Esophagus squamous epithelium (tissue), 5 donors: ENCODE data around the gene RRBP1. TPM values are rescaled to one million over a fixed set of nuclear protein-coding genes. Genes with fewer than 3 reads are reported as not detected.
A peak's percentile ranks its signal among the peaks of the same experiment; 100 is the strongest.

Source experiments
- DNase-seq: peaks from one replicate; lab custom pipeline; 2025; lab: John Stamatoyannopoulos, UW
- H3K27ac ChIP-seq, 4 donors: fragments of 200-600 bp; sonication (generic); one replicate each; pipeline ENCODE4 v1.5.1; 2016 to 2019; ENCODE audit warnings: mild to moderate bottlenecking in 1 of 4
- H3K27me3 ChIP-seq, 4 donors: fragments of 200-600 bp; sonication (generic); 1 replicate in 3 of 4; 2 replicates in 1 of 4; pipeline versions ENCODE4 v1.5.1 to v1.6.0; 2017 to 2021; ENCODE audit warnings: antibody characterized with exemption in 1 of 4
- H3K36me3 ChIP-seq, 3 donors: fragments of 200-600 bp; sonication (generic); one replicate each; pipeline ENCODE4 v1.5.1; 2016 to 2019
- H3K4me1 ChIP-seq, 3 donors: fragments of 200-600 bp; sonication (generic); one replicate each; pipeline ENCODE4 v1.5.1; 2017 to 2019
- H3K4me3 ChIP-seq, 4 donors: fragments of 200-600 bp; sonication (generic); 1 replicate in 3 of 4; 2 replicates in 1 of 4; pipeline ENCODE4 v1.5.1; 2016 to 2019; ENCODE audit warnings: mild to moderate bottlenecking in 2 of 4, moderate library complexity in 1 of 4
- H3K9me3 ChIP-seq, 3 donors: fragments of 200-600 bp; sonication (generic); one replicate each; pipeline ENCODE4 v1.5.1; 2016 to 2019
- POLR2A ChIP-seq, 4 donors: fragments of 450-650 bp; IDR thresholded peaks; one replicate each; pipeline ENCODE4 v1.6.1; 2017; ENCODE audit warnings: antibody characterized with exemption in 4 of 4, mild to moderate bottlenecking in 4 of 4, moderate library complexity in 3 of 4
- WGBS, 2 donors: methylation state at CpG; one replicate each; pipeline ENCODE4 v1.1.5; 2018; 5-methylcytosine and 5-hydroxymethylcytosine counted together
- intact Hi-C: fragments of 100-400 bp; cut with DNase I; formaldehyde crosslinking; loops from one replicate; pipeline ENCODE4 v1.15.0; 2022
- total RNA-seq, 4 donors: library from RNA; depleted of rRNA; stranded (reverse); fragments of >200 nt; gene quantifications; one replicate each; pipeline ENCODE4 v1.1.0, GENCODE V29; 2016
- TF ChIP-seq, protein P1 (sequence below), 6 experiments: fragments of 450-650 bp in 4 of 6; fragments of 200-600 bp in 2 of 6; sonication (generic) in 2 of 6; IDR thresholded peaks; one replicate each; pipeline ENCODE4 v1.5.1; 2016 to 2019; ENCODE audit warnings: antibody characterized with exemption in 6 of 6, mild to moderate bottlenecking in 4 of 6, moderate library complexity in 4 of 6
- donor health status: DM: yes; HTN: yes; CAD: no.

RRBP1 gene
- total RNA-seq, 4 donors from 2014 or later: 61.4 to 128 (median 72.7) TPM

DNA sequence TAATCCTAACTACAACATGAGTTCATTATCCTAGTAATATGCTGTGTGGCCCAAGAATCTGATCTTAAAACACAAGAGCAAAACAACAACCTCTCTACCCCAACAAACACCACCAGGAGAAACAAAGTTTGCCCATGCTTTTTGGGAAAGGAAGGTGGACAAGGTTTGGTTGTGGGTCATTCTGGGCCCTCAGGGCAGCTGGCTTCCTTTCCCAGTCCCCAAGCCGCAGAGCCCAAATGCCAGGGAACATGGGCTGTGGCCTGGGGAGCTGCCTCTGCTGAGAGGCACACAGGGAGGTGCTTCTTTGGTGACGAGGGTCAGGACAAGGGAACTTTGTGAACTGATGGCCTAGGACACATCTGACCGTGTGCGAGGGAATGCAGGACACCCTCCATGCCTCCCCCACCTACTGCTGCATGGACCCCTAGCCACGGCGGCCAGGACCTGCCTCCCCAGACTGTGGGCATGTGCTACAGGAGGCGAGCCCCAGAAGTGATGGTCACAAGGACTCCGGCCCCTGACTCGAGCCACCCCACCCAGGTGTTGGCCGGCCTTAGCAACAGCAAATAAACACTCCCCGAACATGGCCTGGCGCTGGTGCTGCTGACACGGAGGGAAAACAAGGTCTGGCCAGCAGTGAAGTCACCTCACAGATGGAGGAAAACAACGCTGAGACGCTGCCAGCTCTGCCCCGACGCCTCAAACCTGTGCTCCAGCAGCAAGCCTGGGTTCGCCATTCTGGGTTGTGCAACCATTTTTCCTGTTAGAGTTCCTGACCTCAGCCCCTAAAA is 55.6 kb downstream of the RRBP1 start:
- H3K9me3 ChIP-seq: no peaks in the 10 kb centered on the region
- H3K4me1 ChIP-seq: no peaks in the 10 kb centered on the region
- H3K4me3 ChIP-seq: no peak overlapping the region
- peak overlapping the region in 1 of 4 donors; percentile 60 for H3K27ac ChIP-seq
- H3K36me3 ChIP-seq: peaks cover 47 to 100% (median 55%) of the 10 kb centered on the region in 3 donors
- no peaks in the 10 kb centered on the region for H3K27me3 ChIP-seq
- TF ChIP-seq, protein P1, sequence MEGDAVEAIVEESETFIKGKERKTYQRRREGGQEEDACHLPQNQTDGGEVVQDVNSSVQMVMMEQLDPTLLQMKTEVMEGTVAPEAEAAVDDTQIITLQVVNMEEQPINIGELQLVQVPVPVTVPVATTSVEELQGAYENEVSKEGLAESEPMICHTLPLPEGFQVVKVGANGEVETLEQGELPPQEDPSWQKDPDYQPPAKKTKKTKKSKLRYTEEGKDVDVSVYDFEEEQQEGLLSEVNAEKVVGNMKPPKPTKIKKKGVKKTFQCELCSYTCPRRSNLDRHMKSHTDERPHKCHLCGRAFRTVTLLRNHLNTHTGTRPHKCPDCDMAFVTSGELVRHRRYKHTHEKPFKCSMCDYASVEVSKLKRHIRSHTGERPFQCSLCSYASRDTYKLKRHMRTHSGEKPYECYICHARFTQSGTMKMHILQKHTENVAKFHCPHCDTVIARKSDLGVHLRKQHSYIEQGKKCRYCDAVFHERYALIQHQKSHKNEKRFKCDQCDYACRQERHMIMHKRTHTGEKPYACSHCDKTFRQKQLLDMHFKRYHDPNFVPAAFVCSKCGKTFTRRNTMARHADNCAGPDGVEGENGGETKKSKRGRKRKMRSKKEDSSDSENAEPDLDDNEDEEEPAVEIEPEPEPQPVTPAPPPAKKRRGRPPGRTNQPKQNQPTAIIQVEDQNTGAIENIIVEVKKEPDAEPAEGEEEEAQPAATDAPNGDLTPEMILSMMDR (IDR thresholded peaks at IDR 0.05): no peak
- TF ChIP-seq POLR2A (IDR thresholded peaks at IDR 0.05): no peak
- intact Hi-C loops: no loop called here
- WGBS, 2 donors: 61 to 62% methylated on average over 4 to 7 of the region's 18 CpGs
- no peak for DNase-seq

- DNase-seq: no peak
- Histone ChIP-seq H3K27ac (peak overlapping the region in 1 of 4 donors; percentile 28), H3K27me3 (no peaks in the 10 kb centered on the region), H3K36me3 (peaks cover 53 to 100% (median 57%) of the 10 kb centered on the region in 3 donors), H3K9me3 (no peaks in the 10 kb centered on the region), H3K4me3 (no peak overlapping the region), H3K4me1 (no peaks in the 10 kb centered on the region)
- TF ChIP-seq POLR2A (IDR thresholded peaks at IDR 0.05): no peak
- TF ChIP-seq, protein P1 (IDR thresholded peaks at IDR 0.05): no peak
- WGBS, 2 donors: 88 to 96% methylated on average over 7 to 11 of the region's 27 CpGs
- intact Hi-C loops: no loop called here
These were observed 56.6 kb downstream of the RRBP1 start for GRCh38 chr20:17625246-17626051.

- DNase-seq: no peak
- H3K4me1 ChIP-seq: no peaks in the 10 kb centered on the region
- TF ChIP-seq, protein P1 (IDR thresholded peaks at IDR 0.05): no peak
- TF ChIP-seq POLR2A (IDR thresholded peaks at IDR 0.05): no peak
- intact Hi-C loops: no loop called here
- H3K27me3 ChIP-seq: no peaks in the 10 kb centered on the region
- peaks cover 55 to 100% (median 59%) of the 10 kb centered on the region in 3 donors for H3K36me3 ChIP-seq
- H3K4me3 ChIP-seq: no peak overlapping the region
- peak overlapping the region in 1 of 4 donors; percentile 28 for H3K27ac ChIP-seq
- WGBS, 2 donors: 85 to 92% methylated on average over 2 to 5 of the region's 15 CpGs
- no peaks in the 10 kb centered on the region for H3K9me3 ChIP-seq
These were observed 57.3 kb downstream of the RRBP1 start for GRCh38 chr20:17624551-17625245.

DNA sequence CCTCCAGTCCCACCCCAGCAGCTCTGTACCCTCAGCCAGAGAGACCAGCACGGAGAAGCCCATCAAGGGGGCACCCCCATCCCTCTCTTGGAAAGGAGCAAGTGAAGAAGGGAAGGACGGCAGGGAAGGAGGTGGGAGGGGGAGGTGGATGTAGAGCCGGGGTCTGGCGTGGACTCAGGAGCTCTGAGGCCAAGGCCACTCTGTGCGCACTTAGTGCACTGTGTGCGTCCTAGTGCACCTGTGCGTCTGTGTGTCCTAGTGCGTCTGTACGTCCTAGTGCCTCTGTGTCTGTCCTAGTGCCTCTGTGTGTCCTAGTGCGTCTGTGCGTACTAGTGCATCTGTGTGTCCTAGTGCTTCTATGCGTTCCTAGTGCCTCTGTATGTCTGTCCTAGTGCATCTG is 58.0 kb downstream of the RRBP1 start:
- no peaks in the 10 kb centered on the region for H3K27me3 ChIP-seq

GRCh38 chr20:17622851-17623508 is 59.1 kb downstream of the RRBP1 start:
- no peak for DNase-seq
- intact Hi-C loops: no loop called here
- H3K9me3 ChIP-seq: no peaks in the 10 kb centered on the region
- peaks cover 56 to 100% (median 65%) of the 10 kb centered on the region in 3 donors for H3K36me3 ChIP-seq
- no peaks in the 10 kb centered on the region for H3K27me3 ChIP-seq
- TF ChIP-seq, protein P1 (IDR thresholded peaks at IDR 0.05): no peak
- no peak for TF ChIP-seq POLR2A (IDR thresholded peaks at IDR 0.05)
- 93% methylated on average over 3 of the region's 9 CpGs; no CpG with 5 or more reads in 1 of the 2 donors for WGBS, 2 donors
- no peak overlapping the region for H3K27ac ChIP-seq
- H3K4me1 ChIP-seq: peaks cover 0 to 1% (median 0%) of the 10 kb centered on the region in 3 donors
- H3K4me3 ChIP-seq: no peak overlapping the region

More for the DNA sequence above, 58.0 kb downstream of the RRBP1 start:
- WGBS, 2 donors: 92 to 95% methylated on average over 10 to 12 of the region's 12 CpGs
- intact Hi-C loops: no loop called here
- H3K36me3 ChIP-seq: peaks cover 56 to 100% (median 65%) of the 10 kb centered on the region in 3 donors
- DNase-seq: no peak
- TF ChIP-seq POLR2A (IDR thresholded peaks at IDR 0.05): no peak
- no peaks in the 10 kb centered on the region for H3K9me3 ChIP-seq
- no peak overlapping the region for H3K4me3 ChIP-seq
- no peak overlapping the region for H3K27ac ChIP-seq
- no peaks in the 10 kb centered on the region for H3K4me1 ChIP-seq
